GM21381 (cell line): ENCODE data around the gene GFI1.
A peak's percentile ranks its signal among the peaks of the same experiment; 100 is the strongest.
"Not testable (repeated sequence)": the region's sequence is repeated elsewhere in the genome, so short reads cannot be mapped to it uniquely, and the experiment has no call there.

Source experiments
- ATAC-seq: cut with Tn5 transposase; IDR thresholded peaks from one replicate; pipeline ENCODE4 v1.9.1; 2021; ENCODE audit warnings: mild to moderate bottlenecking, moderate library complexity; ENCODE audit not compliant: unreplicated experiment

Gene GFI1

DNA sequence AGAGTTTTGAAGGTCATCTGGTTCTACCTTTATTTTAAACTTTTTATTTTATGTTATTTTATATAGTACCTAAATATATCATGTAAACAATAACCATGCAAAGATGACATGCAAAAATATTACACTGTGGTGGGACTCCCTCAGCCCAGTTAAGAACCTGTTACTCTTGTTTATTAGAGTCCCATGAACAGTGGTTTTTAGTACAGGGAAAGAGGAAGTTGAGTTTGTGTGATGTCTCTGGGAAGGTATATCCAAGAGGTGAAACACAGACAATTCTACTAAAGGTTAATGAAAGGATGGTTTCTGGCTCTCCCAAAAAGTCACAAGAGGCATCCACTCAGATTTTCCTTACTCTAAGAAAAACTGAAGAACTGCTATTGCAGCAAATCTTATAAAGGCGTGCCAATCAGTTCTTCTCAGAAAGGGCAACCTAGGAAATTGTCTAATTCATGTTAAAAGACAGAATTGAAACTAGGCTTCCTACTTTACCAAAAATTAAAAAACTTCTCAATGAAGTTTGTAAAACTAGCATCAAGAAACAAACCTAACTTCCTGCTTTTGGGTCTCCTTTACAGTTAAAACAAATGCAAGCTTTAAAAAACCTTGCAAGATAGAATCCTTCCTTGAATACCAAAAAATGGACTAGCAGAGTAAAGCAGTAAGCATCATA is 19.9 kb downstream of the GFI1 start:
- no peak for ATAC-seq

DNA sequence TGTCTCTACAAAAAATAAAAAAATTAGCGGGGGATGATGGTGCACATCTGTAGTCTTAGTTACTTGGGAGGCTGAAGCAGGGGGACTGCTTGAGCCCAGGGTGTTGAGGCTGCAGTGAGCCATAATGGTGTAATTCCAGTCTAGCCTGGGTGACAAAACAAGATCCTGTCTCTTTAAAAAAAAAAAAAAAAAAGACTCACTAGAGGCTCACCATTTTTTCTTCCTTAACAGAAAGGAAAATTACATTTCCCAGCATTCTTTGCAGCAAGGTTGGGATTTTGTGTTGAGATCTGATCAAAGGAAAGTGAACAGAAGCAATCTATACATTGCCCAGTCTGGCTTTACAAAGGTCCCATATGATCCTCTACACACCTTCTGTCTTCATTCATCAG is 21.5 kb downstream of the GFI1 start:
- no peak for ATAC-seq

DNA sequence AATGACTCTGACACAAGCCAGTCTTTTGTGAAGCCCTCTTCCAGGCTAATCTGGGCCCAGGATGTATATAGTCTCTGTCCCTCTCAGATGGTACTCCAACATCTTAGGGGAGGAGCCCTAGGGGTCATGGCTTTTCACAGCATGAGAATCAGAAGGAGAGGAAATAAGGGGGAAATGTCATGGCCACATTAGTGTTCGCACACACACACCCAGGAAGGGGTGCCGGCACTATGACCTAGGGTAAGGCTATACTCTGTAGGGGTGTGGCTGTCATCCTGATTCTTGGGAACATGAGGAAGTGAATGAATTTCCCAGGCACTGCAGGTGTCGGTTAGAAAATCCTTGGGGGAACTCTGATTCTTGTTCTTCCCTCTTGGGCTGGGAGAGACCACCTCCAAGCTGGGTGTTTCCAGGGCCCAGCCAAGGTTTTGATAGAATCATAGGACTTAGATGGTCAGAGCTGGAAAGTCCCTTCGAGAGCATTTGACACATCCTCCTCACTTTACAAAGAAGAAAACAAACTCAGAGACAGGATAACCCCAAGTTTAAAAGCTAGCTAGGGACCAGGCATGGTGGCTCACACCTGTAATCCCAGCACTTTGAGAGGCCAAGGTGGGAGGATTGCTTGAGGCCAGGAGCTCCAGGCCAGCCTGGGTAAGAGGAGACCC is 22.0 kb downstream of the GFI1 start:
- no peak for ATAC-seq

DNA sequence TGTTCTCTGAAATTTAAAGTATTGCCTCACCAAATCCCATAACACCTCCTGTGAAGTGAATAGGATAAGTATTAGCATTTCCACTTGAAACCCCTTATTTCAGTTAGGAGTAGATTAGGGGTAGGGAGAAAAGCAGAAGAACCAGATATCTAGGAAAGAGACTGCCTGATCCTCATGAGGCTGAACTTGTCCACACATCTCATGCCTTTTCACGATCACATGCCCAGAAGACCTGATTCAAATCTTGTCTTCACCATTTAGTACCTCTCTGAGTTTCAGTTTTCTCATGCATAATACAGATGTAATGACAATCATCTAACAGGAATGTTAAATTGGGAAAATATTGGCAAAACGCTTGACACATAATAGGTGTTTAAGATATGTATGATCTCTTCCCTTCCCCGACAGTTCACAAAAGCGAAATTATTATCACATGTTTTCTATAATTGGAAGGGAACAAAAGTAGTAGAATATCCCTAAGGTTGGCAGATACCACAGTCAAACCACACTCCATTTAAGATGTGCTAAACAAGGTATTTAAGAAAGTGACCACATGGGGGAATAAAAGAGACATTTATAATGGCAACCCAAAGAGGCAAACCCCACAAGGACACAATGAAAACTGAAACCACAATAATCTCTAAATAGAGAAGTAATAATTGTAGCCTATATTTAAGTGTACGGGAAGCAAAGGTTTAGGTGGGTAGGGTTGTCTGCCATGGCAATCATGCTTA is 25.2 kb downstream of the GFI1 start:
- peak; percentile 68 for ATAC-seq

DNA sequence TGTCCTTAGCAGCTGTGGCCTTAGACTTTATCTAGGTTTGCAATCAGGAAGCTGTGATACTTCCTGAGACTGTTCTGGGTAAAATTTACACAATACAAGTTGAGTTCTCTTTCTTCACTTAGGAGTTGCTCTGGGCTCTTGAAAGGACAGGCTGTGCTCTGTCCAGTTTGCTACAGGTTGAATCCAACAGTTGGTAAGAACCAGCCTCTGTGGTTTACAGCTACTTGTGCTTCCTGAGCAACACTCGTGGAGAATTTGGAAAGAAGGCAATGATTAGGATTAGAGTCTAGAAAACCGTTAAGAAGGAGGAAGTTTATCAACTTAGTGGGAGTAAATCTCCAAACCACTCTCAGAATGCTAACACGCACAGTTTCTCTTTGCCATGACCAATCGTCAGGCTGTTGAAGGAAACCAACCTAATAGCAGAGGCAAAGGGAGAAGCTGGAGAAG is 26.8 kb downstream of the GFI1 start:
- ATAC-seq: no peak

DNA sequence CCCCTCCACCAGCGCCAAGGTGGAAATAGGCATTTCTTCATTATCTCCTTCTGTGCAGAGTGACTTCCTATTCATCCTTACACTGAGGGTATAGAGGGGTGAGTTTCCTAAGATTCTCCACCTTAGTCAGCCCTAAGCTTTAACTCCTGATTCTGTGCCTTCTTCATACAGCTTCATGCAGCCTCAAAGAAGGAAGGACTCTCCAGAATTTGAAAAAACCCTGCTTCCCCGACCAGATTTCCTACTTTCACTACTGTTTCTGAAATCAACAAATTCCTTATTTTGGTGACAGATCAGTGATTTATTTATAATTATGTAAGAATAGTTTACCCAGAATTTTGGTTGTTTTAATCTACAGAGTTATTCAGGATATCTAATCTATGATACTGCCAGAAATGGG is 28.6 kb downstream of the GFI1 start:
- ATAC-seq: no peak

DNA sequence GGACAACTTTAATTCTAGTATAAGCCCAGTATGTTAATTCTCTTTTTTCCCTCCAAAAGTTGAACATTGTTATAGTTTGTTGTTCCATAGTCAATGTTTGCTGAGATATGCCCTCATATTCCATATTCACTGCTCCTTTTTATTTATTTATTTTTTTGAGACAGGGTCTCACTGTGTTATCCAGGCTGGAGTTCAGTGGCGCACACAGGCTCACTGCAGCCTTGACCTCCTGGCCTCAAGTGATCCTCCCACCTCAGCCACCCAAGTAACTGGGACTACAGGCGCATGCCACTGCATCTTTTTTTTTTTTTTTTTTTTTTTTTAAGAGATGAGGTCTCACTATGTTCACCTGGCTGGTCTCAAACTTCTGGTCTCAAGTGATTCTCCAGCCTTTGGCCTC is 38.7 kb downstream of the GFI1 start:
- ATAC-seq: no peak

DNA sequence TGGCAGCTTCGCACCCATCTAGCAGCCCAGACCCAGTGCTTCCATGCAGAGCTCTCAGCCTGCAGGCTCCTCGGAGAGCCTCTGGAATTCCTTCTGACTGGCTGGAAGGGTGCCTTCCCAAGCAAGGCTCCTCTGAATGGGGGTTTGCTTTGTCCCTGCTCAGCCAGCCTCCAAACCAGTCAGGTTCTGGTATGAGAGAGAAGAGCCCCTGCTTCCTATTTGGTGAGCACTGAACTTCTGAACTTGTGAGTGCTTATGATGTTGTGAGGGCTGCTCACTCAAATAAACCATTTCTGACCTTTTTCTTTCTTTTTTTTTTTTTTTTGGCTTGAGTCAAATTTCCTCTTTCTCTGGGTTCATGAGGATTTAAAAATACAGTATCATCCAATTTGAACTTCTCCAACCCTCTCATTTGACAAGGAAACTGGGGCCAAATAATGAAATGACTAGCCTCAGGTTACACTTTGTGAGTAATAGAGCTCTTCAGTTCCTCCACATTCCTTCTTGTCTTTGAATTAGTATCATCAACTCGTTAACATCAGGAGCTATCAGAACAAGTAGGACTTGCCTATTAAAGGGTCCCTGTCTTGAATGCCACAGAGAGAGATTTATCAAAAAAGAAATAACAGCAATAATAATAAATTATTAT is 39.6 kb downstream of the GFI1 start:
- no peak for ATAC-seq

DNA sequence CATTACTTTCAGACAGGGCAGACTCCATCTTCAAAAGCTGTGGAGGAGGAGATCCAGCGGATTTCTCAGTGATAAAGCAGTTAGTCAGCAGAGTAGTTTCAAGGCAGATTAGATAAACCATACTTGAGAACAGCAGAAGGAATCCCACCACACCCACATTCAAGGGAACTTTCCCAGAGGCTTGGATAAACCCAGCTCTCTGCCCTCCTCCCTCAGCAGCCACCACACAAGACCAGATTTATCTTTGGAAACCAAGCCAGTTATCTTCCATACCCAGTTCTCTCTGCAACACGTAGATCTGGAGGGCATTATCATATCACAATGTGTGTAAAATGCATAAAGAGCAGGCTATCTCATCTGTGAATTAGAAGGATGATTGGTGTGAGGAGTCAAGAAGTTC is 40.2 kb downstream of the GFI1 start:
- no peak for ATAC-seq

DNA sequence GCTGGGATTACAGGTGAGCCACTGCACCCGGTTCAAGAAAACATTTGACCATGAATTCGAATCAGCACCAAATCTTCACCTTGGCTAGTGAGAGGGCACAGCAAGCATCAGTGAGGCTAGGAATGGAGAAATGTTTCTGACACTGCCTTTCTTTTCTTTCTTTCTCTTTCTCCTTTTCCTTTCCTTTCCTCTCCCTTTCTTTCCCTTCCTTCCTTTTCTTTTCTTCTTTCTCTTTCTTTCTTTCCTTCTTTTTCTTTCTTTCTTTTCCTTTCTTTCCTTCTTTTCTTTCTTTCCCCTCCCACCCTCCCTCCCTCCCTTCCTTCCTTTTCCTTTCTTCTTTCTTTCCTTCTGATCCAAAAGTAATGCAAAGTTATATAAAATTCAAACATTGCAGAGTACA is 40.9 kb downstream of the GFI1 start:
- ATAC-seq: no peak

DNA sequence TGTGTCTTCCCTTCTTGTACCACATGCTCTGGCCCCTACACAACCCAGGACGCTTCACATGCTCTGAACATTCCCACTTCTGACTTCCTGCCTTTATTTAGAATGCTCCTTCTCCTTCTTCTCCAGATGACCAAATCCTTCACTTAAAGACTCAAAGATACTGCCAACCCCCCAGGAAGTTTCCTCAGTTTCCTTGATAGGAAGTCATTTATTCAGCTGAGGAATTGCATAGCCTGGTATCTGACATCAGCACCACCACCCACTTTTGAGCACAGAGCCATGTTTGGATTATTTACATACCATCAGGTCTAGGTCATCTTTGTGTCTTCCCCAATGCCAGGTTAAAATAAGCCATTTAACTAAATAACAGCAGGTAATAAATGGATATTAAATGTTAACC is 42.4 kb downstream of the GFI1 start:
- ATAC-seq: no peak

DNA sequence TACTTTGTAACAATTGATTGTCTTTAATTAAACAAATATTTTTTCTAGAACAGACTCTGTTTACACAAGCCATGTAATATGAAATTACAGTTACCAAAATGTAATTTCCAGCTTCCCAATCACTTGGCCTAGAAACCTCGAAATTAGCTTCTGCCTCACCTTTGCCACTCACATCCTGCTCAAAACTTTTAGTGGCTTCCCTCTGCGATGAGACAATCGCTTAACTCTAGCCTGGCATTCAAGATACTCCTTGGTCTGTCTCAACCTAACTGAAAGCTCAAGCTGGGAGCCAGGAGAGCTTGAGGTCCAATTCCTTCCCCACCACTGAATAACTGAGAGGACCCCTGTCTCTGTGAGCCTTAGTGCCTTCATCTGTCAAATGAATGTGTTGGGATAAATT is 42.8 kb downstream of the GFI1 start:
- no peak for ATAC-seq

DNA sequence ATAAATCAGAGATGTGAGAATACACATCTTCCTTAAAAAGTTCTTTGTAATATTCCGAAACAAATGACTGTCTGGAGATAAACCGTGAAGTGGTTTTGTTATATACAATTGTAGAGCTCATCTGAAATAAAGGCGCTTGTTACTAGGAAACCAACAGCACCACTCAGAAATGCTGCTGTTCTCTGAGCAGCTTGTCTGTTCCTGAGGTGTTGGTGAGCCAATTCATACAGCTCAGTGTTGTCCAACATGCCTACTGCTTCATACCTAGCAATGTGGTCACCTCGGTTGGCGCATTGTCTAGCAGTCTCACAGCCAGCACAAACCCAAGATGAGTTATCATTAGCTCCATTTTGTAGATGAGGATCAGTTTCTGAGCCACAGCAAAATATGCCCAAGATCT is 44.4 kb downstream of the GFI1 start:
- no peak for ATAC-seq

DNA sequence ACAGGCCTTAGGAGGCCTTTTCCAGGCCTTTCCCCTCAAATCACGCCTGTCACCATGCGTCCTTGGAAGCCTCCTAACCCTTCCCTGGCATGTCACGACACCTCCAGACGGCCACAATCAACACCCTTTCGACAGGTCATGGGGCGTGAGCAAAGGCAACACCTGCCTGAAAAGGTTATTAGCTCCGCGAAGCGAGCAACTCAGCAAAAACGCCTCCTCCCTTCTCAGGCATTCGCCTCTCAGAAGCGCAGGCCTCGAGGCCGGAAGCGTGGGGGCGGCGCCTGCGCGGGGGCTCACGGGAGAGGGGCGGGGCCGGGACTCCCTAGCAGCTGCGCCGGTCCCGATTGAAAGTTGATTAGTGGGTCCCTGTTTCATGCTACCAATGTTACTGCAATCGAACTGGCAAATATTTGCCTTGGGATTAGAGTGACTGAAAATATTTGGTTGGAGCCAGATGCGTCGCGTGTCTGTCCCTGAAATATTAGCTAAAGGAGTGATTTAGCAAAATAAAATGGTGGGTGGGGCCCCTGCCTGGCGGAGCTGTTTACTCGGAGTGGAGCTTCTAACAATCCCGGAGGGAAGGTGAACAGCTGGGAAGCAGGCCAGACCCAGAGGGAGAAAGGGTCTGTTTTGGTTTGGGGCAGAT is 44.9 kb downstream of the GFI1 start:
- ATAC-seq: no peak

DNA sequence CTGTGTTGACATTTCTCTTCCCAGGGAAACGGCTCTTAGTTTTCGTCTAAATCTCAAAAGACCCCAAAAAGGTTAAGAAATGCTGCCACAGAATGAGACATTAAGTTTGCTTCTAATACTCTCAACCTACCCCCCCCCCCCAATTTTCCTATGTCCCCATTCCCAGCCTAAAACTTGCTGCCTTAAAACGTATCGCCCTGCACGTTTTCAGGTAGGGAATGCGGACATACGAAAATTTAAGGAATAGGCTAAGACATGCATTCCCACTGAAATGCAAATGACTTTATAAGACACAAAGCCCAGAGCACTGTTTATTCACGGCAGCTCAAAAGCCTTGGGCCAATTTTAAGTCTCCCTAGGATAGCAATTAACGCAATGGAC is 45.4 kb downstream of the GFI1 start:
- ATAC-seq: no peak

DNA sequence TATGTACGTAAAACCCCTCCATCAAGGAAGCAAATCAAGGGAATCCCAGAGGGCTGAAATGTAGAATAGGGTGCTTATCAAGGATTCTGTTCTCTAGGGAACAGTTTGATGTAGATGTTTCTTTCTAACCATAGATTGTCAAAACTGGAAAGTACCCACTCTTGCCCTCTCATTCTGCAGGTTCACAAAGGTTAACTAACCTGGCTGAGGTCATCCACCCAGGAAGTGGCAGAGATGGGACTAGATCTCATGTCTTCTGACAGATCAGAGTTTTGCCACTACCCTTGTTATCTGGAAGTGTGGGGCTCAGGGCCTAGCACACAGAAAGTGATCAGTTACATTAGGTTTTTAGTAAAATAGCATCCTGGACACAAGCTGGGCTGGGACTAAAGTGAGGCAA is 47.4 kb downstream of the GFI1 start:
- no peak for ATAC-seq

DNA sequence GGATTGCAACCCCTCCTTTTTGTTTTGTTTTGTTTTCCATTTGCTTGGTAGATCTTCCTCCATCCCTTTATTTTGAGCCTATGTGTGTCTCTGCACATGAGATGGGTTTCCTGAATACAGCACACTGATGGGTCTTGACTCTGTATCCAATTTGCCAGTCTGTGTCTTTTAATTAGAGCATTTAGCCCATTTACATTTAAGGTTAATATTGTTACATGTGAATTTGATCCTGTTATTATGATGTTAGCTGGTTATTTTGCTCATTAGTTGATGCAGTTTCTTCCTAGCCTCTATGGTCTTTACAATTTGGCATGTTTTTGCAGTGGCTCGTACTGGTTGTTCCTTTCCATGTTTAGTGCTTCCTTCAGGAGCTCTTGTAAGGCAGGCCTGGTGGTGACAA is 52.2 kb downstream of the GFI1 start:
- ATAC-seq: not testable (repeated sequence)

DNA sequence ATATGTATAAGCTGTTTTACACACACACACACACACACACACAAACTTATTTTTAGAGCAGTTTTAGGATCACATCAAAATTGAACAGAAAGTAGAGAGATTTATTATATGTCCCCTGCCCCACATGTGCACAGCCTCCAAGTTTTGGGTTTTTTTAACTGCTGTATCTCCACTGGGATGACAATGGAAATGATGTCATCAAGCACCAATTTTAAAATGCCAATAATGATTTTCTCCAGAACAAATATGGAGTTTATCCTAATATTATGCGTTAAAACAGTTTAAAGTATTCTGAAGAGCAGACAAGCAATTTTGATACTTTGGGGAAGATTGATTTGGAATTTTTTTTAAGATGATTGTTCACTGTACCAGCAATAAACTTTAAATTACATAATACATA is 56.7 kb downstream of the GFI1 start:
- ATAC-seq: no peak

DNA sequence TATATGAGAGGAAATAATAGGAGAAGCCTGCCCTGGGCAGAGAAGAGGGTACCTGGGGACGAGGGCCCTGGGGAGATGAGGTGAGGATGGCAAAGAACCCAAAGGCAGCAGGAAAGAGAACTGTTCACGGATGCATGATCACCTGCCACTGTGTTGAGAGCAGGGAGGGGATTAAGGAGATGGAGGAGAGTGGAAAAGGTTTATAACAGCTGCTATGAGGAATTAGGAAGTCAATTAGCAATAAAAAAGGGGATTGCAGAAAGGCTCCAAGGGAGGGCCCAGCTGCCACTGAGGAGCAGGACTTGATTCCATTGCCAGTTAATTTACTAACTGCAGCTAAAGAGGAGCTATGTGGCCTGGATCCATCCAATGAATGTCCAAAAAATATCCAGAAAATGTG is 61.1 kb downstream of the GFI1 start:
- no peak for ATAC-seq
